Transverse colon (tissue), 4 donors: ENCODE results near the gene SQOR.

Experiments
- EP300 ChIP-seq: sonication (generic); formaldehyde crosslinking; IDR thresholded peaks from one replicate; pipeline ENCODE4 v1.6.1; 2017; ENCODE audit warnings: antibody characterized with exemption, low read depth
- POLR2A ChIP-seq: fragments of 450-650 bp; IDR thresholded peaks from one replicate; pipeline ENCODE4 v1.6.1; 2016; ENCODE audit warnings: antibody characterized with exemption, mild to moderate bottlenecking, moderate library complexity
- POLR2AphosphoS5 ChIP-seq, 3 donors: sonication (generic); formaldehyde crosslinking; IDR thresholded peaks; one replicate each; pipeline ENCODE4 v1.6.1; 2016; ENCODE audit warnings: antibody characterized with exemption in 3 of 3
- TF ChIP-seq, protein P1 (sequence below), 5 experiments: fragments of 200-600 bp in 3 of 5; fragments of 450-650 bp in 2 of 5; sonication (generic) in 3 of 5; IDR thresholded peaks; 1 replicate in 2 of 5; 2 replicates in 3 of 5; pipeline ENCODE4 v1.5.1; 2016 to 2017; ENCODE audit warnings: antibody characterized with exemption in 5 of 5, inconsistent platforms in 3 of 5, mild to moderate bottlenecking in 2 of 5, moderate library complexity in 1 of 5

GRCh38 chr15:45606841-45607240 lies 28.0 kb upstream of the SQOR start:
- TF ChIP-seq, protein P1, sequence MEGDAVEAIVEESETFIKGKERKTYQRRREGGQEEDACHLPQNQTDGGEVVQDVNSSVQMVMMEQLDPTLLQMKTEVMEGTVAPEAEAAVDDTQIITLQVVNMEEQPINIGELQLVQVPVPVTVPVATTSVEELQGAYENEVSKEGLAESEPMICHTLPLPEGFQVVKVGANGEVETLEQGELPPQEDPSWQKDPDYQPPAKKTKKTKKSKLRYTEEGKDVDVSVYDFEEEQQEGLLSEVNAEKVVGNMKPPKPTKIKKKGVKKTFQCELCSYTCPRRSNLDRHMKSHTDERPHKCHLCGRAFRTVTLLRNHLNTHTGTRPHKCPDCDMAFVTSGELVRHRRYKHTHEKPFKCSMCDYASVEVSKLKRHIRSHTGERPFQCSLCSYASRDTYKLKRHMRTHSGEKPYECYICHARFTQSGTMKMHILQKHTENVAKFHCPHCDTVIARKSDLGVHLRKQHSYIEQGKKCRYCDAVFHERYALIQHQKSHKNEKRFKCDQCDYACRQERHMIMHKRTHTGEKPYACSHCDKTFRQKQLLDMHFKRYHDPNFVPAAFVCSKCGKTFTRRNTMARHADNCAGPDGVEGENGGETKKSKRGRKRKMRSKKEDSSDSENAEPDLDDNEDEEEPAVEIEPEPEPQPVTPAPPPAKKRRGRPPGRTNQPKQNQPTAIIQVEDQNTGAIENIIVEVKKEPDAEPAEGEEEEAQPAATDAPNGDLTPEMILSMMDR (IDR thresholded peaks at IDR 0.05): no peak
- no peak for TF ChIP-seq POLR2A
- TF ChIP-seq EP300: no peak
- no peak for TF ChIP-seq POLR2AphosphoS5 (IDR thresholded peaks at IDR 0.05)
